Tibial nerve (tissue), 4 donors: Measurements from ENCODE around the gene NAA50. TPM values are rescaled to one million over a fixed set of nuclear protein-coding genes. Genes with fewer than 3 reads are reported as not detected.

Source experiments
- DNase-seq, 2 donors: peaks; one replicate each; pipeline ENCODE4 v3.0.0-alpha.2; 2019; ENCODE audit warnings: low spot score in 2 of 2
- H3K27ac ChIP-seq, 4 donors: fragments of 200-600 bp; sonication (generic) in 3 of 4; one replicate each; pipeline ENCODE4 v1.5.1; 2017 to 2019; ENCODE audit warnings: mild to moderate bottlenecking in 1 of 4
- H3K27me3 ChIP-seq, 2 donors: fragments of 200-600 bp; sonication (generic) in 1 of 2; one replicate each; pipeline versions ENCODE4 v1.5.1 to v1.6.0; 2017 to 2019
- H3K36me3 ChIP-seq, 3 donors: fragments of 200-600 bp; sonication (generic); one replicate each; pipeline ENCODE4 v1.5.1; 2018 to 2019
- H3K4me1 ChIP-seq, 4 donors: fragments of 200-600 bp; sonication (generic) in 3 of 4; one replicate each; pipeline ENCODE4 v1.5.1; 2017 to 2019
- H3K4me3 ChIP-seq, 4 donors: fragments of 200-600 bp; sonication (generic) in 3 of 4; one replicate each; pipeline ENCODE4 v1.5.1; 2017 to 2019; ENCODE audit warnings: mild to moderate bottlenecking in 1 of 4, moderate library complexity in 1 of 4
- H3K9me3 ChIP-seq, 4 donors: fragments of 200-600 bp; sonication (generic) in 3 of 4; one replicate each; pipeline ENCODE4 v1.5.1; 2017 to 2019
- EP300 ChIP-seq, 2 donors: sonication (generic); formaldehyde crosslinking; IDR thresholded peaks; one replicate each; pipeline ENCODE4 v1.6.1; 2017; ENCODE audit warnings: antibody characterized with exemption in 2 of 2, mild to moderate bottlenecking in 1 of 2
- POLR2A ChIP-seq, 2 donors: fragments of 450-650 bp; IDR thresholded peaks; one replicate each; pipeline ENCODE4 v1.6.1; 2017; ENCODE audit warnings: antibody characterized with exemption in 2 of 2, mild to moderate bottlenecking in 2 of 2, moderate library complexity in 2 of 2
- WGBS, 2 donors: methylation state at CpG; one replicate each; pipeline ENCODE4 v1.1.5; 2018; 5-methylcytosine and 5-hydroxymethylcytosine counted together
- total RNA-seq, 4 donors: library from RNA; depleted of rRNA; stranded (reverse); fragments of >200 nt; gene quantifications; one replicate each; pipeline ENCODE4 v1.1.0, GENCODE V29; 2016
- TF ChIP-seq, protein P1 (sequence below), 5 experiments: fragments of 200-600 bp in 3 of 5; fragments of 450-650 bp in 2 of 5; sonication (generic) in 3 of 5; IDR thresholded peaks; one replicate each; pipeline ENCODE4 v1.5.1; 2016 to 2019; ENCODE audit warnings: antibody characterized with exemption in 5 of 5, mild to moderate bottlenecking in 3 of 5, moderate library complexity in 2 of 5

Gene NAA50
- total RNA-seq, 4 donors from 2014 or later, result 80.7 to 101 (median 89.0) TPM

DNA sequence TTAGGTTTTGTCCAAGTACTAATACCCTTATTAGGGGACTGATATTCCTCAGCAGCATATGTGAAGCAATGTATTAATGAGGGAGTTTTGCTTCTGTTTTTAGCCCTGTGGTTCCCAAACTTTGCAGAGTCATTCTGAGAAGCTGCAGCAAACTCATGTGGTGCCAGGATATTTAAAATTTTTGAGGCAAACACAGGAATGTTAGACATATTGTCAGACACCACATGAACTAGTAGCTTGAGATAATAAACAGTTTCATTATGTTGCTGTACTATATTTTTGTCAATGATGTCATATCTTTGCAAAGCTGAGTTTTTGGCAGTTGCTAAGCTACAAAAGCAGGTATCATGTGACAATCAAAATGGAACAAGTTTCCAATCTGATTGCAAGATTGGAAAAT is 37.4 kb upstream of the NAA50 start:
- Histone ChIP-seq H3K27ac (peak overlapping the region in 3 of 4 donors; percentile 3 to 82 (median 48)), H3K4me3 (no peak overlapping the region)

DNA sequence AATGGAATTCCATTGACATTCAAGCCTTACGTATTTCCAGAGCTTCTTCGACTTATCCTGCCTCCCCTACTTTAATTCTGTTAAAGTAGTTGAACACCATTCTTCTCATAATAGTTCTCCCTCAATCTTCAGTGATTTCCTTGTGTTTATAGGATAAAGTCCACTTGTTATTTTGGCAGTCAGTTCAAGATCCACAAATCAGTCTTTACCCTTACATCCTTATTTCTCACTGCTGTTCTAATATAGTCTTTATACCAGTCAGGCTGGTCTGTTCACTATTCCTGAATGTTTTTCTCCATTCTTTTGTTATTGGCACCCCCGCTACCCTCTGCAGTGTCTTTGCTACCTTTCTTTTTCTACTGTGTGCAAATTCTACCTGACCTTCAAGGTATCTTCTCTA is 30.5 kb upstream of the NAA50 start:
- DNase-seq, result no peak
- Histone ChIP-seq H3K27me3 (no peaks in the 10 kb centered on the region), H3K27ac (no peak overlapping the region), H3K4me1 (no peaks in the 10 kb centered on the region), H3K36me3 (peaks cover 0 to 12% (median 0%) of the 10 kb centered on the region in 3 donors), H3K4me3 (no peak overlapping the region), H3K9me3 (no peaks in the 10 kb centered on the region)
- 88 to 94% methylated on average over 3 of the region's 3 CpGs for WGBS, 2 donors
- TF ChIP-seq EP300 (IDR thresholded peaks at IDR 0.05), result no peak
- TF ChIP-seq POLR2A (IDR thresholded peaks at IDR 0.05), result no peak
- TF ChIP-seq, protein P1, sequence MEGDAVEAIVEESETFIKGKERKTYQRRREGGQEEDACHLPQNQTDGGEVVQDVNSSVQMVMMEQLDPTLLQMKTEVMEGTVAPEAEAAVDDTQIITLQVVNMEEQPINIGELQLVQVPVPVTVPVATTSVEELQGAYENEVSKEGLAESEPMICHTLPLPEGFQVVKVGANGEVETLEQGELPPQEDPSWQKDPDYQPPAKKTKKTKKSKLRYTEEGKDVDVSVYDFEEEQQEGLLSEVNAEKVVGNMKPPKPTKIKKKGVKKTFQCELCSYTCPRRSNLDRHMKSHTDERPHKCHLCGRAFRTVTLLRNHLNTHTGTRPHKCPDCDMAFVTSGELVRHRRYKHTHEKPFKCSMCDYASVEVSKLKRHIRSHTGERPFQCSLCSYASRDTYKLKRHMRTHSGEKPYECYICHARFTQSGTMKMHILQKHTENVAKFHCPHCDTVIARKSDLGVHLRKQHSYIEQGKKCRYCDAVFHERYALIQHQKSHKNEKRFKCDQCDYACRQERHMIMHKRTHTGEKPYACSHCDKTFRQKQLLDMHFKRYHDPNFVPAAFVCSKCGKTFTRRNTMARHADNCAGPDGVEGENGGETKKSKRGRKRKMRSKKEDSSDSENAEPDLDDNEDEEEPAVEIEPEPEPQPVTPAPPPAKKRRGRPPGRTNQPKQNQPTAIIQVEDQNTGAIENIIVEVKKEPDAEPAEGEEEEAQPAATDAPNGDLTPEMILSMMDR (IDR thresholded peaks at IDR 0.05), result no peak

More for the DNA sequence above, 37.4 kb upstream of the NAA50 start:
- Histone ChIP-seq H3K27me3 (no peaks in the 10 kb centered on the region), H3K9me3 (no peaks in the 10 kb centered on the region), H3K36me3 (peaks cover 0 to 36% (median 0%) of the 10 kb centered on the region in 3 donors), H3K4me1 (peaks cover 0 to 18% (median 7%) of the 10 kb centered on the region in 4 donors)
- TF ChIP-seq EP300 (IDR thresholded peaks at IDR 0.05) (no peak), POLR2A (IDR thresholded peaks at IDR 0.05) (no peak)
- TF ChIP-seq, protein P1 (IDR thresholded peaks at IDR 0.05), result no peak
- DNase-seq, result no peak

DNA sequence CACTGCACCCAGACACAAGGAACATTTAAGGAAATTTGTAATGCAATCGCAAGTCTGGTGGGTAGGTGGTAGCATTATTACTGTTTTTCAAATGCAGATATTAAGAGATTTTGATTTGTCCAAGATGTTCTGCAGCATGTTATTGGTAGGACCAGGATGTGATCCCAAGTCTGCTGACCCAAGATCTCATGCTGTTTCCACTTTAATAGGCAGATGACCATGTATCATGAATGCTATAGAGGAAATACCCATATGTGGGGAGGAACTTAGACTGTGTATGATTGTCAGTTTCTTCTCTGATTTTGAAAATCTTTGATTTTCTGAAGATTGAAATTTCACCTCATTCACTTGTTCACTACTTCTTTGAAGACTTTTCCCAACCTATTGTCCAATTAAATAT is 29.5 kb upstream of the NAA50 start:
- H3K36me3 ChIP-seq, result peaks cover 0 to 4% (median 0%) of the 10 kb centered on the region in 3 donors
- no peak for DNase-seq
- 96 to 100% methylated on average over 1 of the region's 1 CpG for WGBS, 2 donors
- TF ChIP-seq, protein P1 (IDR thresholded peaks at IDR 0.05), result no peak
- TF ChIP-seq POLR2A (IDR thresholded peaks at IDR 0.05) (no peak), EP300 (IDR thresholded peaks at IDR 0.05) (no peak)
- no peak overlapping the region for H3K4me3 ChIP-seq
- no peaks in the 10 kb centered on the region for H3K9me3 ChIP-seq
- no peaks in the 10 kb centered on the region for H3K4me1 ChIP-seq
- H3K27me3 ChIP-seq, result no peaks in the 10 kb centered on the region
- H3K27ac ChIP-seq, result no peak overlapping the region

DNA sequence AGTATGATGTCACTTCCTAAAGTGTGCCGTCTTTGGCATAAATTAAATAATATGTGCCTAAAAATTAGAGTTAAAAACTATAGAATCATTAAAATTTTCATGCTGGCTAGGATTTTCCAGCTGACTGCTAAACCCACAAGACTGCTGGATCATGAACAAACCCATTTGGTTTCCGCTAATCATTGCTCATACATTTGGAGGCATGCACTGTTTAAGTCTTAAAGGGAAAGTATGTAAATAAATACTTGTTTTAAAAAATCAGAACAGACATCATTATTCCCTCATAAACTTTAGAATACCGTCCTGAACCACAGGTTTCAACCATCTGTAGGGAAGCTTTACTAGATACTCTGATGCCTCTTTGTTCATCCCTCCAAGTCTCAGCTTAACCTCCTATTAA is 27.3 kb upstream of the NAA50 start:
- TF ChIP-seq EP300 (IDR thresholded peaks at IDR 0.05) (no peak), POLR2A (IDR thresholded peaks at IDR 0.05) (no peak)
- TF ChIP-seq, protein P1 (IDR thresholded peaks at IDR 0.05), result no peak
- Histone ChIP-seq H3K27me3 (no peaks in the 10 kb centered on the region), H3K4me3 (no peak overlapping the region), H3K27ac (no peak overlapping the region), H3K4me1 (no peaks in the 10 kb centered on the region), H3K9me3 (no peaks in the 10 kb centered on the region), H3K36me3 (no peaks in the 10 kb centered on the region)
- 75 to 78% methylated on average over 3 of the region's 3 CpGs for WGBS, 2 donors
- DNase-seq, result no peak

DNA sequence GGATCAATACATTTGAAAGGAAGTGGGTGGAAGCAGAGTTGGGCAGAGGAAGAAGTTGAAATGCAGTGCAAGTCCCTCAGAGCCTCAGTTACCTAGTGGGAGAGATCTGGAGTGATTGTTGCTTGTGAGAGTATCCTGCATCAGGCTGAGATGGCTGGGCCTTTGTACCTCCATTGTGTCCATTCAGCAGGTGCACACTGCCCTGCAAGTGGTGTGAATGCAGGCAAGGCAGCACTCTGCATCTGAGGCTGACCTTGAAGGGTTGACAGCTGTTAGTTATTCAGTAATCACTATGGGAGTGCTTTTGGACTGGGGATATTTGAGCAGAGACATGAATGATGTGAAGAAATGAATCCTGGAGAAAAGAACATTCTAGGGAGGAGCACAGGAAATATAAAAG is 25.9 kb upstream of the NAA50 start:
- Histone ChIP-seq H3K27ac (no peak overlapping the region), H3K4me3 (no peak overlapping the region), H3K36me3 (no peaks in the 10 kb centered on the region), H3K9me3 (no peaks in the 10 kb centered on the region), H3K4me1 (peaks cover 0 to 4% (median 0%) of the 10 kb centered on the region in 4 donors), H3K27me3 (no peaks in the 10 kb centered on the region)
- TF ChIP-seq POLR2A (IDR thresholded peaks at IDR 0.05) (no peak), EP300 (IDR thresholded peaks at IDR 0.05) (no peak)
- TF ChIP-seq, protein P1 (IDR thresholded peaks at IDR 0.05), result no peak
- DNase-seq, result no peak
